ENCODE measurements around the gene GPC6.

The GPC6 gene

GRCh38 chr13:93621966-93622365 is 395.4 kb downstream of the GPC6 start:
- Histone ChIP-seq H3K4me1 (ENCODE audit: low read depth, poor library complexity, severe bottlenecking) (peaks cover 41% of the 10 kb centered on the region), H3K9ac (no peak overlapping the region), H4K20me1 (ENCODE audit: insufficient read depth) (no peaks in the 10 kb centered on the region), H3K4me3 (IDR thresholded peaks at IDR 0.05; ENCODE audit: insufficient read depth, low read depth, low read length) (no peak overlapping the region), H3K79me2 (ENCODE audit: insufficient read depth, low read depth) (no peaks in the 10 kb centered on the region), H3K4me2 (no peak overlapping the region), H2AFZ (ENCODE audit: low read depth) (no peak overlapping the region), H3K27me3 (ENCODE audit: insufficient read depth, low read depth) (no peaks in the 10 kb centered on the region), H3K27ac (no peak overlapping the region), H3K36me3 (ENCODE audit: insufficient read depth) (no peaks in the 10 kb centered on the region)
- no peak for TF ChIP-seq CTCF (conservative IDR thresholded peaks at IDR 0.05; ENCODE audit: low read depth, low read length)

- Histone ChIP-seq H3K27ac (peak overlapping the region; percentile 48; the same call in 1 of the 2 replicates), H3K4me2 (peak overlapping the region; percentile 55)
These were observed 397.7 kb downstream of the GPC6 start for GRCh38 chr13:93624311-93624777.

GRCh38 chr13:93625536-93625935 is 398.9 kb downstream of the GPC6 start:
- H3K4me3 ChIP-seq (IDR thresholded peaks at IDR 0.05; ENCODE audit: insufficient read depth, low read depth, low read length), result no peak overlapping the region
- H2AFZ ChIP-seq (ENCODE audit: low read depth), result no peak overlapping the region
- no peaks in the 10 kb centered on the region for H4K20me1 ChIP-seq (ENCODE audit: insufficient read depth)
- TF ChIP-seq CTCF (conservative IDR thresholded peaks at IDR 0.05; ENCODE audit: low read depth, low read length), result no peak
- no peak overlapping the region for H3K9ac ChIP-seq
- H3K4me2 ChIP-seq, result peak overlapping the region; percentile 55; the same call in 1 of the 2 replicates
- no peak overlapping the region for H3K27ac ChIP-seq
- no peaks in the 10 kb centered on the region for H3K27me3 ChIP-seq (ENCODE audit: insufficient read depth, low read depth)
- no peaks in the 10 kb centered on the region for H3K79me2 ChIP-seq (ENCODE audit: insufficient read depth, low read depth)
- no peaks in the 10 kb centered on the region for H3K36me3 ChIP-seq (ENCODE audit: insufficient read depth)
- peaks cover 41% of the 10 kb centered on the region for H3K4me1 ChIP-seq (ENCODE audit: low read depth, poor library complexity, severe bottlenecking)

More at GRCh38 chr13:93624311-93624777, 397.7 kb downstream of the GPC6 start:
- Histone ChIP-seq H3K4me1 (ENCODE audit: low read depth, poor library complexity, severe bottlenecking) (peaks cover 41% of the 10 kb centered on the region), H3K9ac (no peak overlapping the region), H3K36me3 (ENCODE audit: insufficient read depth) (no peaks in the 10 kb centered on the region), H3K4me3 (IDR thresholded peaks at IDR 0.05; ENCODE audit: insufficient read depth, low read depth, low read length) (no peak overlapping the region), H3K27me3 (ENCODE audit: insufficient read depth, low read depth) (no peaks in the 10 kb centered on the region), H2AFZ (ENCODE audit: low read depth) (no peak overlapping the region), H3K79me2 (ENCODE audit: insufficient read depth, low read depth) (no peaks in the 10 kb centered on the region), H4K20me1 (ENCODE audit: insufficient read depth) (no peaks in the 10 kb centered on the region)
- no peak for TF ChIP-seq CTCF (conservative IDR thresholded peaks at IDR 0.05; ENCODE audit: low read depth, low read length)

- H2AFZ ChIP-seq (ENCODE audit: low read depth), result no peak overlapping the region
- H3K9ac ChIP-seq, result no peak overlapping the region
- peaks cover 27% of the 10 kb centered on the region for H3K4me1 ChIP-seq (ENCODE audit: low read depth, poor library complexity, severe bottlenecking)
- H3K4me3 ChIP-seq (IDR thresholded peaks at IDR 0.05; ENCODE audit: insufficient read depth, low read depth, low read length), result no peak overlapping the region
- no peaks in the 10 kb centered on the region for H3K27me3 ChIP-seq (ENCODE audit: insufficient read depth, low read depth)
- H4K20me1 ChIP-seq (ENCODE audit: insufficient read depth), result no peaks in the 10 kb centered on the region
- no peak for TF ChIP-seq CTCF (conservative IDR thresholded peaks at IDR 0.05; ENCODE audit: low read depth, low read length)
- no peak overlapping the region for H3K4me2 ChIP-seq
- no peak overlapping the region for H3K27ac ChIP-seq
- no peaks in the 10 kb centered on the region for H3K36me3 ChIP-seq (ENCODE audit: insufficient read depth)
- no peaks in the 10 kb centered on the region for H3K79me2 ChIP-seq (ENCODE audit: insufficient read depth, low read depth)
These were observed 401.7 kb downstream of the GPC6 start for GRCh38 chr13:93628136-93628797.
